ENCODE data around the gene SOAT2. TPM values are rescaled to one million over a fixed set of nuclear protein-coding genes. Genes with fewer than 3 reads are reported as not detected.

The SOAT2 gene
- total and polyA plus RNA-seq, 4 donors, result 0.48 to 9.4 (median 1.3) TPM

- no peak overlapping the region for H3K9ac ChIP-seq (ENCODE audit: low read depth in 1 of 2, low read length in 2 of 2)
- no peaks in the 10 kb centered on the region for H3K9me3 ChIP-seq (ENCODE audit: control insufficient read depth in 4 of 4, low read length in 3 of 4)
- H3K27ac ChIP-seq (ENCODE audit: low read depth in 1 of 2, low read length in 2 of 2), result no peak overlapping the region
- no peak overlapping the region for H3K4me3 ChIP-seq (ENCODE audit: low read depth in 1 of 3, low read length in 3 of 3)
- H3K27me3 ChIP-seq (ENCODE audit: control insufficient read depth in 4 of 4, insufficient read depth in 4 of 4, low read length in 3 of 4), result no peaks in the 10 kb centered on the region
- 94% methylated on average over 13 of the region's 13 CpGs for WGBS
- DNase-seq (ENCODE audit: low spot score), result peak; percentile 27
- H3K36me3 ChIP-seq (ENCODE audit: control insufficient read depth in 4 of 4, insufficient read depth in 3 of 4, low read depth in 1 of 4, low read length in 3 of 4), result peaks cover 0 to 15% (median 4%) of the 10 kb centered on the region in 4 donors
- peaks cover 0 to 20% (median 5%) of the 10 kb centered on the region in 4 donors for H3K4me1 ChIP-seq (ENCODE audit: control insufficient read depth in 4 of 4, insufficient read depth in 4 of 4, low read length in 3 of 4)
- TF ChIP-seq GABPA (IDR thresholded peaks at IDR 0.05 in 1 of 2, conservative IDR thresholded peaks at IDR 0.05 in 1 of 2) (no peak), FOXA1 (IDR thresholded peaks at IDR 0.05) (no peak), HNF4G (IDR thresholded peaks at IDR 0.05) (no peak), REST (IDR thresholded peaks at IDR 0.05) (no peak), CTCF (IDR thresholded peaks at IDR 0.05; ENCODE audit: low read depth, low read length, missing input control) (no peak)
Measured at GRCh38 chr12:53067993-53068770, 35.1 kb upstream of the SOAT2 start.

GRCh38 chr12:53068811-53069585 lies 34.3 kb upstream of the SOAT2 start:
- Histone ChIP-seq H3K9me3 (ENCODE audit: control insufficient read depth in 4 of 4, low read length in 3 of 4) (no peaks in the 10 kb centered on the region), H3K27ac (ENCODE audit: low read depth in 1 of 2, low read length in 2 of 2) (no peak overlapping the region), H3K9ac (ENCODE audit: low read depth in 1 of 2, low read length in 2 of 2) (no peak overlapping the region), H3K4me1 (ENCODE audit: control insufficient read depth in 4 of 4, insufficient read depth in 4 of 4, low read length in 3 of 4) (peaks cover 0 to 21% (median 5%) of the 10 kb centered on the region in 4 donors), H3K4me3 (ENCODE audit: low read depth in 1 of 3, low read length in 3 of 3) (no peak overlapping the region), H3K27me3 (ENCODE audit: control insufficient read depth in 4 of 4, insufficient read depth in 4 of 4, low read length in 3 of 4) (no peaks in the 10 kb centered on the region), H3K36me3 (ENCODE audit: control insufficient read depth in 4 of 4, insufficient read depth in 3 of 4, low read depth in 1 of 4, low read length in 3 of 4) (peaks cover 0 to 9% (median 1%) of the 10 kb centered on the region in 4 donors)
- 89% methylated on average over 15 of the region's 15 CpGs for WGBS
- TF ChIP-seq MAX (IDR thresholded peaks at IDR 0.05) (no peak), NR2F2 (IDR thresholded peaks at IDR 0.05) (no peak), HNF4G (IDR thresholded peaks at IDR 0.05) (no peak), YY1 (IDR thresholded peaks at IDR 0.05) (no peak), ZBTB33 (IDR thresholded peaks at IDR 0.05) (no peak)
- DNase-seq (ENCODE audit: low spot score), result no peak
